K562 (cell line): Measurements from ENCODE around the gene LRRC27. TPM values are rescaled to one million over a fixed set of nuclear protein-coding genes. Genes with fewer than 3 reads are reported as not detected.
A peak's percentile ranks its signal among the peaks of the same experiment; 100 is the strongest.

ENCODE experiments used
- ATAC-seq: fragments of 200-7000 bp; cut with Tn5 transposase; 3 replicates; pipeline ENCODE4 v1.9.1; 2020; ENCODE audit warnings: moderate library complexity
- BruUV-seq: library from RNA; stranded (reverse); fragments of 400-500 nt; replicated peaks from 2 replicates; lab custom pipeline; 2021; lab: Mats Ljungman, UMichigan
- CTCF ChIA-PET: fragments of 300-600 bp; formaldehyde crosslinking; extraction: SDS; loops from one replicate; lab custom pipeline; 2021; ENCODE audit warnings: low intra/inter-chr PET ratio; lab: Yijun Ruan, JAX
- POLR2A ChIA-PET: fragments of 300-600, 350-650 bp; sonication (Branson Sonifier 250); formaldehyde crosslinking; extraction: SDS; loops from one replicate; lab custom pipeline; 2021; ENCODE audit warnings: antibody characterized with exemption, inconsistent platforms; lab: Yijun Ruan, JAX
- DNase-seq, 4 experiments: peaks; one replicate each; pipeline versions ENCODE4 v3.0.0 to v3.0.0-alpha.2; 2011 to 2018; ENCODE audit warnings: low spot score in 3 of 4, mixed read lengths in 3 of 4; ENCODE audit errors: extremely low read depth in 1 of 4
- FAIRE-seq: peaks from 2 replicates; lab custom pipeline; 2011; peaks lifted over from hg19 to GRCh38; lab: Jason Lieb, UNC
- H2AFZ ChIP-seq: 2 replicates; pipeline ENCODE4 v1.6.0; 2011; ENCODE audit warnings: low read depth, low read length, control low read depth, inconsistent platforms
- H3K27ac ChIP-seq: fragments of 200-600 bp; 3 replicates; pipeline ENCODE4 v1.8.0; 2011; ENCODE audit warnings: low read depth, mild to moderate bottlenecking, control low read depth, inconsistent platforms, low read length, moderate library complexity, mixed read lengths; ENCODE audit errors: extremely low read depth
- H3K27me3 ChIP-seq, 2 experiments: fragments of 300-600 bp in 1 of 2; 2 replicates in 1 of 2; 3 replicates in 1 of 2; pipeline versions ENCODE4 v1.6.0 to v1.8.0; 2011; ENCODE audit warnings: inconsistent platforms in 2 of 2, low read length in 2 of 2, mild to moderate bottlenecking in 1 of 2, mixed read lengths in 1 of 2, moderate library complexity in 1 of 2; ENCODE audit not compliant: control insufficient read depth in 2 of 2, insufficient read depth in 2 of 2
- H3K36me3 ChIP-seq: fragments of 300-600 bp; 3 replicates; pipeline ENCODE4 v1.8.0; 2011; ENCODE audit warnings: mild to moderate bottlenecking, low read length, inconsistent platforms; ENCODE audit not compliant: control insufficient read depth, insufficient read depth
- H3K4me1 ChIP-seq, 2 experiments: fragments of 200-600 bp in 1 of 2; replicated peaks in 1 of 2; 2 replicates in 1 of 2; 3 replicates in 1 of 2; pipeline versions ENCODE4 v1.5.1 to v1.8.0; 2011; ENCODE audit warnings: inconsistent platforms in 2 of 2, low read length in 2 of 2, mild to moderate bottlenecking in 1 of 2, mixed read lengths in 1 of 2, moderate library complexity in 1 of 2; ENCODE audit not compliant: control insufficient read depth in 2 of 2, insufficient read depth in 2 of 2
- H3K4me2 ChIP-seq: 2 replicates; pipeline ENCODE4 v1.6.1; 2011; ENCODE audit warnings: low read length, control low read depth, inconsistent platforms, mixed read lengths; ENCODE audit not compliant: insufficient read depth
- H3K4me3 ChIP-seq: fragments of 200-600 bp; sonication (generic), shearing (Covaris generic); 2 replicates; pipeline ENCODE4 v1.5.1; 2016; ENCODE audit warnings: control low read depth, inconsistent platforms
- H3K79me2 ChIP-seq: fragments of 200-600 bp; 3 replicates; pipeline ENCODE4 v1.8.0; 2011; ENCODE audit warnings: low read length, inconsistent platforms; ENCODE audit not compliant: control insufficient read depth, insufficient read depth
- H3K9ac ChIP-seq, 2 experiments: 2 replicates each; pipeline versions ENCODE4 v1.6.0 to v1.6.1; 2011; ENCODE audit warnings: low read depth in 2 of 2, low read length in 2 of 2, control low read depth in 1 of 2, inconsistent platforms in 1 of 2, mild to moderate bottlenecking in 1 of 2, mixed read lengths in 1 of 2; ENCODE audit not compliant: insufficient read depth in 1 of 2
- H3K9me1 ChIP-seq: one replicate; pipeline ENCODE4 v1.6.0; 2011; ENCODE audit warnings: inconsistent platforms, mild to moderate bottlenecking, low read length, moderate library complexity; ENCODE audit not compliant: control insufficient read depth, insufficient read depth
- H3K9me3 ChIP-seq: replicated peaks from 2 replicates; pipeline ENCODE4 v1.5.1; 2011; ENCODE audit warnings: low read depth, low read length, inconsistent platforms; ENCODE audit not compliant: control insufficient read depth, insufficient read depth
- H4K20me1 ChIP-seq: replicated peaks from 2 replicates; pipeline ENCODE4 v1.6.1; 2011; ENCODE audit warnings: low read length, inconsistent platforms, mixed read lengths; ENCODE audit not compliant: control insufficient read depth, insufficient read depth
- CXXC5 ChIP-seq: fragments of 250-450 bp; sonication (Bioruptor Pico); IDR thresholded peaks from 2 replicates; pipeline ENCODE4 v1.8.0; 2022; ENCODE audit warnings: inconsistent platforms, mild to moderate bottlenecking, moderate library complexity
- POLR3A ChIP-seq: IDR thresholded peaks from 2 replicates; pipeline ENCODE4 v1.6.1; 2011; ENCODE audit warnings: borderline replicate concordance, mild to moderate bottlenecking, moderate library complexity; ENCODE audit not compliant: insufficient read length, insufficient read depth; ENCODE audit errors: extremely low read depth
- WGBS: fragments of 100-300 bp; shearing (Covaris generic); methylation state at CpG from one replicate; pipeline ENCODE4 v1.1.6; 2016; ENCODE audit warnings: low coverage, mixed read lengths; ENCODE audit not compliant: insufficient coverage; ENCODE audit errors: missing lambda C conversion rate; 5-methylcytosine and 5-hydroxymethylcytosine counted together
- in situ Hi-C: fragments of 300-500 bp; cut with MboI; formaldehyde crosslinking; loops from 4 replicates; pipeline ENCODE4 v1.15.0; 2018; ENCODE audit warnings: inconsistent platforms, mixed read lengths
- intact Hi-C: fragments of 100-400 bp; cut with micrococcal nuclease; formaldehyde crosslinking; loops from 2 replicates; pipeline ENCODE4 v1.14.2; 2022
- polyA plus RNA-seq, 8 experiments: library from polyadenylated mRNA; depleted of rRNA in 4 of 8; stranded (reverse) in 5 of 8; unstranded in 3 of 8; fragments of >200 nt; fragmentation: Nextera tagmentation in 2 of 8; fragmentation: Illumina TruSeq in 1 of 8; extraction: Ambion mirVana in 2 of 8; extraction: Trizol in 1 of 8; gene quantifications; 2 replicates each; pipeline versions ENCODE4 v1.2.1 to v1.2.3, GENCODE V29; 2011 to 2014; ENCODE audit warnings: inconsistent platforms in 1 of 8, missing spikeins in 1 of 8
- total RNA-seq, 7 experiments: library from RNA; depleted of rRNA in 6 of 7; stranded (reverse); fragments of >200 nt in 6 of 7; fragmentation: Illumina TruSeq in 2 of 7; extraction: Trizol in 2 of 7; gene quantifications; 2 replicates each; pipeline versions ENCODE4 v1.2.1 to v1.2.3, GENCODE V29; 2011 to 2021; ENCODE audit warnings: low replicate concordance in 1 of 7
- TF ChIP-seq, protein P1 (sequence below): sonication (generic); formaldehyde crosslinking; IDR thresholded peaks from 2 replicates; pipeline ENCODE4 v1.8.0; 2022; ENCODE audit warnings: missing genetic modification reagents, mild to moderate bottlenecking, borderline replicate concordance

The LRRC27 gene
- total and polyA plus RNA-seq, 9 of the 15 experiments (the other 6 are each of a cell fraction or from before 2014, with no cell fraction given) = 0.10 to 2.7 (median 1.4) TPM

DNA sequence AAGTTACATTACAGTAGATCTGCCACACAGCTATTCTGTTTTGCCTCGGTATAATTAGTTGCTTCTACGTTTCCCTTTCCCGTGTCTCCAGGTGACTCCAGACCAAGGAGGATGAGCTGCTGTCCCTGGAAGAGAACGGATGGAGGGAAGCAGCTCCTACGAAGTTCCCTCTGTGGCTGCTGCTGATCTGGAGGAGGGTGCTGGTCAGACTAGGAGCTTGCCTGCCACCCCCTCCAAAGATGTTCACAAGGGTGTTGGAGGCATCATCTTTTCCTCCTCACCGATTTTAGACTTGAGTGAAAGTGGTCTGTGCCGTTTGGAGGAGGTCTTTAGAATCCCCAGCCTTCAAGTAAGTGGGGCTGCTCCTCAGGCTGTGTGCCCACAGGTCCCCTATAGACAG lies 1.4 kb downstream of the LRRC27 start (continued):
- TF ChIP-seq, protein P1, sequence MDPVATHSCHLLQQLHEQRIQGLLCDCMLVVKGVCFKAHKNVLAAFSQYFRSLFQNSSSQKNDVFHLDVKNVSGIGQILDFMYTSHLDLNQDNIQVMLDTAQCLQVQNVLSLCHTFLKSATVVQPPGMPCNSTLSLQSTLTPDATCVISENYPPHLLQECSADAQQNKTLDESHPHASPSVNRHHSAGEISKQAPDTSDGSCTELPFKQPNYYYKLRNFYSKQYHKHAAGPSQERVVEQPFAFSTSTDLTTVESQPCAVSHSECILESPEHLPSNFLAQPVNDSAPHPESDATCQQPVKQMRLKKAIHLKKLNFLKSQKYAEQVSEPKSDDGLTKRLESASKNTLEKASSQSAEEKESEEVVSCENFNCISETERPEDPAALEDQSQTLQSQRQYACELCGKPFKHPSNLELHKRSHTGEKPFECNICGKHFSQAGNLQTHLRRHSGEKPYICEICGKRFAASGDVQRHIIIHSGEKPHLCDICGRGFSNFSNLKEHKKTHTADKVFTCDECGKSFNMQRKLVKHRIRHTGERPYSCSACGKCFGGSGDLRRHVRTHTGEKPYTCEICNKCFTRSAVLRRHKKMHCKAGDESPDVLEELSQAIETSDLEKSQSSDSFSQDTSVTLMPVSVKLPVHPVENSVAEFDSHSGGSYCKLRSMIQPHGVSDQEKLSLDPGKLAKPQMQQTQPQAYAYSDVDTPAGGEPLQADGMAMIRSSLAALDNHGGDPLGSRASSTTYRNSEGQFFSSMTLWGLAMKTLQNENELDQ (CRISPR knock-in tag) = no peak

DNA sequence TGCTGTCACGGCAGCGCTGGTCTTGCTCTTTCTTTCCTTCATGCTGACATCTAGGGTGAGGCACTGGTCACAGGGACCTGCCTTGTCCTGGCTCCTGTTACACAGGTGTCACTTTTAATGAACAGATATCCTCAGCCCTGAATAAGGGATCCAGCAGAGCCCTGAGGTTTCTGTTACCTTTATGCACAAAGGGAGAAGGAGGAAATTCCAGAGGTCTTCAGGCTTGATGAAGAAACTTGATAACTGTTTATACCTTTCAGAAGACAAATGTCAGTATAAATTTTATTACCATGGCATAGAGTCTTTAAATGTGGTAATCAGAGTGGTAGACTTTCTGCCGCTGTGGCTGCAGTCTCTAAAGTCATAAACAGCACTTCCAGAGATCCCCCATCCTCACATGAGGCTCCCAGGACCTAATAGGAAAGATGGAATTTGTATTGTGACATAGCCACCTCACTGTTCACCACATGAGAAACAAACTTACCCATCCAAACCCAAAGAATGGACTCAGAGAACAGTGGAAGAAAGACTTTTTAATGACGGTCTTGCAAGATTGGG lies 2.7 kb downstream of the LRRC27 start:
- ChIA-PET POLR2A (no interaction called here), CTCF (no interaction called here)
- Histone ChIP-seq H3K4me3 (no peak overlapping the region), H3K9me1 (no peaks in the 10 kb centered on the region), H3K36me3 (no peaks in the 10 kb centered on the region), H3K4me2 (peak overlapping the region; percentile 40; the same call in 1 of the 2 replicates), H3K4me1 (peaks cover 15 to 28% of the 10 kb centered on the region in 2 experiments; a peak in 4 of 5 replicates), H3K27me3 (no peaks in the 10 kb centered on the region), H3K9ac (no peak overlapping the region), H2AFZ (peak overlapping the region; percentile 74)
- no peak for ATAC-seq
- intact Hi-C loops = no loop called here
- in situ Hi-C loops = no loop called here
- WGBS = 66% methylated on average over 4 of the region's 4 CpGs
- TF ChIP-seq POLR3A (no peak), CXXC5 (CRISPR knock-in tag) (no peak)
- TF ChIP-seq, all 486 proteins: peak for 0
- no peak for FAIRE-seq
- no peak for DNase-seq
- peaks cover 20% of the 10 kb centered on the region for H3K79me2 ChIP-seq
- H3K27ac ChIP-seq = peak overlapping the region; percentile 50
- no TSS peak for BruUV-seq
- no peaks in the 10 kb centered on the region for H3K9me3 ChIP-seq
- H4K20me1 ChIP-seq = no peaks in the 10 kb centered on the region
